ENCODE results near the gene DCC. TPM values are rescaled to one million over a fixed set of nuclear protein-coding genes. Genes with fewer than 3 reads are reported as not detected.

Gene DCC
- total RNA-seq, 1 experiment from 2014 or later: 0.39 TPM

DNA sequence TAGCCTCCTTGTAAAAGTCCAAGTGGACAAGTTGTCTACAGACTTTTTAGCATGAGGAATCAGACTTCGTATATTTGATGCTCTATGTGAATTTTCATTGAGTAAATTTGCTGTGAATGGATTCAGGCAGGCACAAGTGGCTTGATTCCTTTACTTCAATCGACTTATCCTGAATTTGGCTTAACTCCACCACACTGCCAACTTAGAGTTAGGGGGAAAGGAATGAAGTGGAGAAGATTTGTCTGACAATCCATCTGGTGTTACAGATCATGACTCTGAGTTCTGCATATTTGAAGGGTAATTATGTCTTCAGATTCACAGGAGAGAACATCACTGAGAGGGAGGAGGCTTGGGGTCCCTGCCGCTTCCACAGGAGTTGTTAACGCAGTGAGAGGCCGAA, 829.3 kb downstream of the DCC start:
- ChIA-PET CTCF (no interaction called here), POLR2A (no interaction called here)
- TF ChIP-seq, protein P1, sequence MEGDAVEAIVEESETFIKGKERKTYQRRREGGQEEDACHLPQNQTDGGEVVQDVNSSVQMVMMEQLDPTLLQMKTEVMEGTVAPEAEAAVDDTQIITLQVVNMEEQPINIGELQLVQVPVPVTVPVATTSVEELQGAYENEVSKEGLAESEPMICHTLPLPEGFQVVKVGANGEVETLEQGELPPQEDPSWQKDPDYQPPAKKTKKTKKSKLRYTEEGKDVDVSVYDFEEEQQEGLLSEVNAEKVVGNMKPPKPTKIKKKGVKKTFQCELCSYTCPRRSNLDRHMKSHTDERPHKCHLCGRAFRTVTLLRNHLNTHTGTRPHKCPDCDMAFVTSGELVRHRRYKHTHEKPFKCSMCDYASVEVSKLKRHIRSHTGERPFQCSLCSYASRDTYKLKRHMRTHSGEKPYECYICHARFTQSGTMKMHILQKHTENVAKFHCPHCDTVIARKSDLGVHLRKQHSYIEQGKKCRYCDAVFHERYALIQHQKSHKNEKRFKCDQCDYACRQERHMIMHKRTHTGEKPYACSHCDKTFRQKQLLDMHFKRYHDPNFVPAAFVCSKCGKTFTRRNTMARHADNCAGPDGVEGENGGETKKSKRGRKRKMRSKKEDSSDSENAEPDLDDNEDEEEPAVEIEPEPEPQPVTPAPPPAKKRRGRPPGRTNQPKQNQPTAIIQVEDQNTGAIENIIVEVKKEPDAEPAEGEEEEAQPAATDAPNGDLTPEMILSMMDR (IDR thresholded peaks at IDR 0.05; ENCODE audit: insufficient read depth in 1 of 2, low read depth in 1 of 2, low read length in 1 of 2, severe bottlenecking in 1 of 2, unreplicated experiment in 1 of 2): no peak
- no peaks in the 10 kb centered on the region for H3K9me3 ChIP-seq
- no TSS peak for BruUV-seq (replicated peaks)
- intact Hi-C loops (cut with micrococcal nuclease; ENCODE audit: unreplicated experiment): no loop called here
- H3K9me3 Mint-ChIP-seq (ENCODE audit: unreplicated experiment): no peaks in the 10 kb centered on the region
- DNase-seq: no peak
- no peak overlapping the region for H3K4me3 ChIP-seq (ENCODE audit: low read depth, low read length)
- H3K4me1 Mint-ChIP-seq (ENCODE audit: low read depth, unreplicated experiment): no peaks in the 10 kb centered on the region
- H3K4me1 ChIP-seq: no peaks in the 10 kb centered on the region
- no peak overlapping the region for H3K4me3 Mint-ChIP-seq (ENCODE audit: unreplicated experiment)
- H3K27ac Mint-ChIP-seq (ENCODE audit: unreplicated experiment): no peak overlapping the region
- no peaks in the 10 kb centered on the region for H3K27me3 ChIP-seq (replicated peaks; ENCODE audit: control insufficient read depth, insufficient read depth, low read length)
- H3K36me3 Mint-ChIP-seq (ENCODE audit: insufficient read depth, unreplicated experiment): no peaks in the 10 kb centered on the region
- H3K27me3 Mint-ChIP-seq (ENCODE audit: insufficient read depth, unreplicated experiment): no peaks in the 10 kb centered on the region
- no peaks in the 10 kb centered on the region for H3K36me3 ChIP-seq (ENCODE audit: control insufficient read depth, insufficient read depth, low read length)

DNA sequence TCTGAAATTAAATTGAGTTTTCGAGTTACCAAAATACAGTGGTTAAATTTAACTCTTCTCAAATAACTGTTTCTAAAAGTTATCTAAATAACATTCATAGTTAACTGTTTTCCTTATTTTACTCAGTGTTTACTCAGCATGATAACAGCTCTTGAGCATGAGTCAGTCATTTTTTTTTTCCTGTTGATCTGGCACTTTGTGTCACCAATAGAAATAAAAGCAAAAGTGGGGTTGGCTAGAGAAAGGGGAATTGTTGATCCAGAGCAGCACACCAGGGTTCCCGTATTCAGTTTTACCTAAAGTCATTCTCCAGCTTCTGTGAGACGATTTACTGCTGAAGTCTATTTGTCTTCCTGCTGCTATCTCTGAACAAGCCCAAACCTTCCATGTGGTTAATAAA, 851.6 kb downstream of the DCC start:
- Mint-ChIP-seq H3K36me3 (ENCODE audit: insufficient read depth, unreplicated experiment) (no peaks in the 10 kb centered on the region), H3K9me3 (ENCODE audit: unreplicated experiment) (no peaks in the 10 kb centered on the region), H3K4me3 (ENCODE audit: unreplicated experiment) (no peak overlapping the region), H3K27ac (ENCODE audit: unreplicated experiment) (no peak overlapping the region), H3K4me1 (ENCODE audit: low read depth, unreplicated experiment) (no peaks in the 10 kb centered on the region), H3K27me3 (ENCODE audit: insufficient read depth, unreplicated experiment) (peaks cover 3% of the 10 kb centered on the region)
- H3K4me3 ChIP-seq (ENCODE audit: low read depth, low read length): no peak overlapping the region
- intact Hi-C loops (cut with micrococcal nuclease; ENCODE audit: unreplicated experiment): no loop called here
- no peak for DNase-seq
- POLR2A ChIA-PET: no interaction called here
- no peaks in the 10 kb centered on the region for H3K27me3 ChIP-seq (replicated peaks; ENCODE audit: control insufficient read depth, insufficient read depth, low read length)
- BruUV-seq (replicated peaks): no TSS peak
- CTCF ChIA-PET: no interaction called here
- TF ChIP-seq, protein P1 (IDR thresholded peaks at IDR 0.05; ENCODE audit: insufficient read depth in 1 of 2, low read depth in 1 of 2, low read length in 1 of 2, severe bottlenecking in 1 of 2, unreplicated experiment in 1 of 2): no peak
- no peaks in the 10 kb centered on the region for H3K4me1 ChIP-seq
- H3K9me3 ChIP-seq: no peaks in the 10 kb centered on the region
- H3K36me3 ChIP-seq (ENCODE audit: control insufficient read depth, insufficient read depth, low read length): no peaks in the 10 kb centered on the region

DNA sequence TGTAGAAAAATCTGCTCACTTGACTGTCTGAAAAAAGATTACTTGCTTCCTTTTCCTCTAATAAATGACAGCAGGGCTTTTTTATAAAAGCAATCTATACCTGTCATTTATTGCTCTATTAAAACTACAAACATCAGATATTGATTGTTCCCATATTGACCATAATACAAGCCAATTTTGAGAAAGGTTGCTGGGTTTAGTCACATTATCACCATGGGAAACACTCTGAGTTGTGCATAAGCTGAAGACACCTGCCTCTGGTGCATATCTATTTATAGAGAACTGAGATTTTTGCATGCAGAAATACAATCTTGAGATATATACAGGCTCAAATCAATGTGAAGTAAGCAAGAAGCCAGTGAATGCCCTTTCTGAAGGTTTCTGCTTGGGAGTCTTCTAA, 853.9 kb downstream of the DCC start:
- H3K4me3 Mint-ChIP-seq (ENCODE audit: unreplicated experiment): no peak overlapping the region
- TF ChIP-seq, protein P1 (IDR thresholded peaks at IDR 0.05; ENCODE audit: insufficient read depth in 1 of 2, low read depth in 1 of 2, low read length in 1 of 2, severe bottlenecking in 1 of 2, unreplicated experiment in 1 of 2): no peak
- no peaks in the 10 kb centered on the region for H3K36me3 Mint-ChIP-seq (ENCODE audit: insufficient read depth, unreplicated experiment)
- Histone ChIP-seq H3K4me1 (no peaks in the 10 kb centered on the region), H3K9me3 (no peaks in the 10 kb centered on the region), H3K36me3 (ENCODE audit: control insufficient read depth, insufficient read depth, low read length) (no peaks in the 10 kb centered on the region), H3K4me3 (ENCODE audit: low read depth, low read length) (no peak overlapping the region), H3K27me3 (replicated peaks; ENCODE audit: control insufficient read depth, insufficient read depth, low read length) (no peaks in the 10 kb centered on the region)
- no TSS peak for BruUV-seq (replicated peaks)
- H3K27me3 Mint-ChIP-seq (ENCODE audit: insufficient read depth, unreplicated experiment): peaks cover 6% of the 10 kb centered on the region
- DNase-seq: no peak
- H3K27ac Mint-ChIP-seq (ENCODE audit: unreplicated experiment): no peak overlapping the region
- no peaks in the 10 kb centered on the region for H3K9me3 Mint-ChIP-seq (ENCODE audit: unreplicated experiment)
- CTCF ChIA-PET: no interaction called here
- POLR2A ChIA-PET: no interaction called here
- intact Hi-C loops (cut with micrococcal nuclease; ENCODE audit: unreplicated experiment): no loop called here
- no peaks in the 10 kb centered on the region for H3K4me1 Mint-ChIP-seq (ENCODE audit: low read depth, unreplicated experiment)

Data from Caco-2 (cell line).